Heart left ventricle (tissue), 13 donors: ENCODE data around the gene ZMIZ2.

Experiments used
- POLR2A ChIP-seq, 2 donors: fragments of 450-650 bp; IDR thresholded peaks; one replicate each; pipeline ENCODE4 v1.6.1; 2017; ENCODE audit warnings: antibody characterized with exemption in 2 of 2, mild to moderate bottlenecking in 2 of 2, moderate library complexity in 2 of 2
- TF ChIP-seq, protein P1 (sequence below), 12 donors: fragments of 200-600 bp; sonication (generic) in 4 of 12; IDR thresholded peaks; one replicate each; pipeline versions ENCODE4 v1.5.0 to v1.8.0; 2018 to 2022; ENCODE audit warnings: antibody characterized with exemption in 12 of 12, mild to moderate bottlenecking in 5 of 12
- donor health status: ischemic (EF 13 %, LVEDD 7.1; RV severe dilation, severe dysfunction).
- donor health status: DM: no; HTN: yes; CAD: no.
- donor health status: DM: no; HTN: no; CAD: no.
- donor health status: ischemic (EF 25% LVEDD 6.9; RV normal size, moderate dysfunction).
- donor health status: ischemic (EF 25% LVEDD 5.7; RV mildly dilated, moderate dysfunction).
- donor health status: ischemic (EF 35%, LVEDD 5.7; RV mildly dilated, moderate dysfunction).
- donor health status: nonischemic (EF 11% LVEDD 7.7; RV severe dilation, severe dysfunction).
- donor health status: DM: yes; HTN: yes; CAD: no.
- donor health status: PGD.
- donor health status: ischemic (EF 29% LVEDD 5.4; RV normal size, mild dysfunction).
- donor health status: nonischemic (EF 23%, LVEDD 6.1; RV moderate dilation, normal function).

DNA sequence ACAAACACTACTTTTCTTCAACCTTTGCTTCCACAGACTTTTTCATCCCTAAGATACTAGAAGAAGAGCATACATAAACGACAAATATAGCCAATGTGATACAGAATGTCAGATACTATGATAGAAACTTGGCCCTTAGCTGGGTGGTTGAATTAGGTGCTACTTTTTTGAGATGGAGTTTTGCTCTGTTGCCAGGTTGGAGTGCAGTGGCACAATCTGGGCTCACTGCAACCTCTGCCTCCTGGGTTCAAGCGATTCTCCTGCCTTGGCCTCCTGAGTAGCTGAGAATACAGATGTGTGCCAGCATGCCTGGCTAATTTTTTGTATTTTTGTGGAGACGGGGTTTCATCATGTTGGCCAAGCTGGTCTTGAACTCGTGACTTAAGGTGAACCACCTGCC is 51.3 kb downstream of the ZMIZ2 start:
- TF ChIP-seq, protein P1, sequence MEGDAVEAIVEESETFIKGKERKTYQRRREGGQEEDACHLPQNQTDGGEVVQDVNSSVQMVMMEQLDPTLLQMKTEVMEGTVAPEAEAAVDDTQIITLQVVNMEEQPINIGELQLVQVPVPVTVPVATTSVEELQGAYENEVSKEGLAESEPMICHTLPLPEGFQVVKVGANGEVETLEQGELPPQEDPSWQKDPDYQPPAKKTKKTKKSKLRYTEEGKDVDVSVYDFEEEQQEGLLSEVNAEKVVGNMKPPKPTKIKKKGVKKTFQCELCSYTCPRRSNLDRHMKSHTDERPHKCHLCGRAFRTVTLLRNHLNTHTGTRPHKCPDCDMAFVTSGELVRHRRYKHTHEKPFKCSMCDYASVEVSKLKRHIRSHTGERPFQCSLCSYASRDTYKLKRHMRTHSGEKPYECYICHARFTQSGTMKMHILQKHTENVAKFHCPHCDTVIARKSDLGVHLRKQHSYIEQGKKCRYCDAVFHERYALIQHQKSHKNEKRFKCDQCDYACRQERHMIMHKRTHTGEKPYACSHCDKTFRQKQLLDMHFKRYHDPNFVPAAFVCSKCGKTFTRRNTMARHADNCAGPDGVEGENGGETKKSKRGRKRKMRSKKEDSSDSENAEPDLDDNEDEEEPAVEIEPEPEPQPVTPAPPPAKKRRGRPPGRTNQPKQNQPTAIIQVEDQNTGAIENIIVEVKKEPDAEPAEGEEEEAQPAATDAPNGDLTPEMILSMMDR (IDR thresholded peaks at IDR 0.05) = no peak
- TF ChIP-seq POLR2A (IDR thresholded peaks at IDR 0.05) = no peak
